ENCODE data around the gene PDCD11. TPM values are rescaled to one million over a fixed set of nuclear protein-coding genes. Genes with fewer than 3 reads are reported as not detected.

PDCD11 gene
- total RNA-seq, 3 donors from 2014 or later (not counting 1 experiment from before 2014, with no cell fraction given), result 25.5 to 30.9 (median 29.5) TPM

DNA sequence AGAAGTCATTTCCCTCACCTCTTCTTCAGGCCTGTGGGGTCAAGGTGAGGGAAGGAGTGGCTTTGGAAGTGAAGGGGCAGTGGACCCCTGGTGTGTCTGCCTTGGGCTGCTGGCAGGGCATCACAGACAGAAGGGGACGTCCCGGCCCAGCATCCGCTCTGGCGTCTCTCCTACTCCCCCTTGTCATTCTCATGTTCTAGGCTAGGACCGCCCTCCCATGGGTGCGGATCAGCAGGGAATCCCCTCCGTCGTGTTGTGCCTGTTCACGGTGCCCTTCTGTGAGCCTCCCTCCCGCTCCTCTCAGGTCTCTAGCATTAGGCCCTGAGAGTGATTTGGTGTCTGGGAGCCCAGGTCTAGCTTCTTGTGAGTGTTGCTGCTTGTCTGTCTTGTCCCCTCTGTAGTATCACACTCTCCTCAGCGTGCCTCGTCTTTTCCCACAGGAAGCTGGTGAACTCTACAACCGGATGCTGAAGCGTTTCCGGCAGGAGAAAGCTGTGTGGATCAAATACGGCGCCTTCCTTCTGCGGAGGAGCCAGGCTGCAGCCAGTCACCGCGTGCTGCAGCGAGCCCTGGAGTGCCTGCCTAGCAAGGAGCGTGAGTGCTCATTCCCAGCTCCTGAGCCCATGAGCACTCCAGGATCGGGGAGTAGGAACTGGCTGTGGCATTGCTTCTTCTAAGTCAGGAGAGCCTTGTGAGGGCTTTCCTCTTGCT lies 47.2 kb downstream of the PDCD11 start:
- Histone ChIP-seq H3K4me1 (ENCODE audit: control insufficient read depth, insufficient read depth, low read length) (peaks cover 19% of the 10 kb centered on the region), H3K27ac (ENCODE audit: low read length) (no peak overlapping the region), H3K9me3 (ENCODE audit: control insufficient read depth, insufficient read depth, low read length) (no peaks in the 10 kb centered on the region), H3K27me3 (ENCODE audit: control insufficient read depth, insufficient read depth, low read length) (no peaks in the 10 kb centered on the region), H3K4me3 (ENCODE audit: low read length) (no peak overlapping the region), H3K36me3 (ENCODE audit: control insufficient read depth, insufficient read depth, low read length) (peaks cover 90% of the 10 kb centered on the region)
- Mint-ChIP-seq H3K9me3 (no peaks in the 10 kb centered on the region), H3K4me1 (peaks cover 15 to 40% of the 10 kb centered on the region in 2 donors), H3K27ac (peak overlapping the region; percentile 35 to 91), H3K4me3 (no peak overlapping the region), H3K27me3 (ENCODE audit: low read depth in 2 of 2) (no peaks in the 10 kb centered on the region), H3K36me3 (peaks cover 5% of the 10 kb centered on the region)
- WGBS (ENCODE audit: insufficient coverage), result 95% methylated on average over 23 of the region's 23 CpGs
- TF ChIP-seq, protein P1, sequence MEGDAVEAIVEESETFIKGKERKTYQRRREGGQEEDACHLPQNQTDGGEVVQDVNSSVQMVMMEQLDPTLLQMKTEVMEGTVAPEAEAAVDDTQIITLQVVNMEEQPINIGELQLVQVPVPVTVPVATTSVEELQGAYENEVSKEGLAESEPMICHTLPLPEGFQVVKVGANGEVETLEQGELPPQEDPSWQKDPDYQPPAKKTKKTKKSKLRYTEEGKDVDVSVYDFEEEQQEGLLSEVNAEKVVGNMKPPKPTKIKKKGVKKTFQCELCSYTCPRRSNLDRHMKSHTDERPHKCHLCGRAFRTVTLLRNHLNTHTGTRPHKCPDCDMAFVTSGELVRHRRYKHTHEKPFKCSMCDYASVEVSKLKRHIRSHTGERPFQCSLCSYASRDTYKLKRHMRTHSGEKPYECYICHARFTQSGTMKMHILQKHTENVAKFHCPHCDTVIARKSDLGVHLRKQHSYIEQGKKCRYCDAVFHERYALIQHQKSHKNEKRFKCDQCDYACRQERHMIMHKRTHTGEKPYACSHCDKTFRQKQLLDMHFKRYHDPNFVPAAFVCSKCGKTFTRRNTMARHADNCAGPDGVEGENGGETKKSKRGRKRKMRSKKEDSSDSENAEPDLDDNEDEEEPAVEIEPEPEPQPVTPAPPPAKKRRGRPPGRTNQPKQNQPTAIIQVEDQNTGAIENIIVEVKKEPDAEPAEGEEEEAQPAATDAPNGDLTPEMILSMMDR (IDR thresholded peaks at IDR 0.05), result no peak
- no peak for ATAC-seq
- DNase-seq, result no peak
- intact Hi-C loops (cut with micrococcal nuclease), result no loop called here

DNA sequence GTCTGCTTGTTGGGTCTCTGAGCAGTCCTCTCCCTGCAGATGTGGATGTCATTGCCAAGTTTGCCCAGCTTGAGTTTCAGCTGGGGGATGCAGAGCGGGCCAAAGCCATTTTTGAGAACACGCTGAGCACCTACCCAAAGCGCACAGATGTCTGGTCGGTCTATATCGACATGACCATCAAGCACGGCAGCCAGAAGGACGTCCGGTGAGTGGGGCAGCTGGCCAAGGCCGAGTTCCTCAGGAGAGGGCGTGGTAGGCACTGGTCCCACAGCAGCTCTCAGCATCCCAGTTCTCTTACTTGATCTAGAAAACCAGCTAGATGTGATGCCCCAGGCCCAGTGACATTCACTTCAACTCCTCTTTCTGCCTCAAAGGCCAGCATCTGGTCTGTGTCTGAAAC lies 48.1 kb downstream of the PDCD11 start:
- H3K27me3 ChIP-seq (ENCODE audit: control insufficient read depth, insufficient read depth, low read length), result no peaks in the 10 kb centered on the region
- DNase-seq (no peak), ATAC-seq (no peak)
- TF ChIP-seq, protein P1 (IDR thresholded peaks at IDR 0.05), result no peak
- WGBS (ENCODE audit: insufficient coverage), result 97% methylated on average over 10 of the region's 10 CpGs
- no peak overlapping the region for H3K4me3 ChIP-seq (ENCODE audit: low read length)
- H3K9me3 ChIP-seq (ENCODE audit: control insufficient read depth, insufficient read depth, low read length), result no peaks in the 10 kb centered on the region
- H3K27me3 Mint-ChIP-seq (ENCODE audit: low read depth in 2 of 2), result no peaks in the 10 kb centered on the region
- peak overlapping the region; percentile 35 to 91 for H3K27ac Mint-ChIP-seq
- H3K27ac ChIP-seq (ENCODE audit: low read length), result no peak overlapping the region
- H3K9me3 Mint-ChIP-seq, result no peaks in the 10 kb centered on the region
- peaks cover 24 to 49% of the 10 kb centered on the region in 2 donors for H3K4me1 Mint-ChIP-seq
- peaks cover 88% of the 10 kb centered on the region for H3K36me3 ChIP-seq (ENCODE audit: control insufficient read depth, insufficient read depth, low read length)
- H3K4me3 Mint-ChIP-seq, result no peak overlapping the region
- intact Hi-C loops (cut with micrococcal nuclease), result no loop called here
- H3K36me3 Mint-ChIP-seq, result peaks cover 11% of the 10 kb centered on the region
- H3K4me1 ChIP-seq (ENCODE audit: control insufficient read depth, insufficient read depth, low read length), result peaks cover 28% of the 10 kb centered on the region

DNA sequence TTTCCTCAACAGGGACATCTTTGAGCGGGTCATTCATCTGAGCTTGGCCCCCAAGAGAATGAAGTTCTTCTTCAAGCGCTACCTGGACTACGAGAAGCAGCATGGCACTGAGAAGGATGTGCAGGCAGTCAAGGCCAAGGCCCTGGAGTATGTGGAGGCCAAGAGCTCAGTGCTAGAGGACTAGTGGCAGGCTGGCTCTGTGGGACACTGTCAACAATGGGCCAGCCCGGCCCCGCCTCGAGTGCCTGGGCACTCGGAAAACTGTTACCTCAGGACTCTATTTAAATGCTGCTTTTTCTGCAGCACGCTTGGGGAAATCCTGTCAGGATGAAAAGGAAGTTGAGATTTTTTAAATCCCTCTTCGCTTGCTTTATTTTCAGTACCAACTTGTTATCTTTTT lies 48.9 kb downstream of the PDCD11 start:
- no peak overlapping the region for H3K27ac ChIP-seq (ENCODE audit: low read length)
- Mint-ChIP-seq H3K27me3 (ENCODE audit: low read depth in 2 of 2) (no peaks in the 10 kb centered on the region), H3K36me3 (peaks cover 15% of the 10 kb centered on the region), H3K4me1 (peaks cover 33 to 57% of the 10 kb centered on the region in 2 donors), H3K27ac (peak overlapping the region; percentile 35 to 91), H3K4me3 (no peak overlapping the region), H3K9me3 (no peaks in the 10 kb centered on the region)
- TF ChIP-seq, protein P1 (IDR thresholded peaks at IDR 0.05), result no peak
- DNase-seq (no peak), ATAC-seq (no peak)
- H3K4me1 ChIP-seq (ENCODE audit: control insufficient read depth, insufficient read depth, low read length), result peaks cover 37% of the 10 kb centered on the region
- no peaks in the 10 kb centered on the region for H3K9me3 ChIP-seq (ENCODE audit: control insufficient read depth, insufficient read depth, low read length)
- peaks cover 86% of the 10 kb centered on the region for H3K36me3 ChIP-seq (ENCODE audit: control insufficient read depth, insufficient read depth, low read length)
- no peak overlapping the region for H3K4me3 ChIP-seq (ENCODE audit: low read length)
- intact Hi-C loops (cut with micrococcal nuclease), result no loop called here
- no peaks in the 10 kb centered on the region for H3K27me3 ChIP-seq (ENCODE audit: control insufficient read depth, insufficient read depth, low read length)
- WGBS (ENCODE audit: insufficient coverage), result 99% methylated on average over 8 of the region's 9 CpGs
